ENCODE results near the gene NSUN5. TPM values are rescaled to one million over a fixed set of nuclear protein-coding genes. Genes with fewer than 3 reads are reported as not detected.
"Not testable (repeated sequence)": the region's sequence is repeated elsewhere in the genome, so short reads cannot be mapped to it uniquely, and the experiment has no call there.

NSUN5 gene
- total and polyA plus RNA-seq, 9 donors = 3.7 to 24.3 (median 17.9) TPM

GRCh38 chr7:73304071-73304470 is 4.6 kb downstream of the NSUN5 start:
- Histone ChIP-seq H3K27ac (no peak overlapping the region), H3K4me1 (ENCODE audit: insufficient read depth) (peaks cover under 1% of the 10 kb centered on the region), H3K4me3 (no peak overlapping the region), H3K27me3 (no peaks in the 10 kb centered on the region), H3K9me3 (no peaks in the 10 kb centered on the region), H3K36me3 (no peaks in the 10 kb centered on the region)
- intact Hi-C loops (cut with DNase I) = no loop called here
- TF ChIP-seq, protein P1, sequence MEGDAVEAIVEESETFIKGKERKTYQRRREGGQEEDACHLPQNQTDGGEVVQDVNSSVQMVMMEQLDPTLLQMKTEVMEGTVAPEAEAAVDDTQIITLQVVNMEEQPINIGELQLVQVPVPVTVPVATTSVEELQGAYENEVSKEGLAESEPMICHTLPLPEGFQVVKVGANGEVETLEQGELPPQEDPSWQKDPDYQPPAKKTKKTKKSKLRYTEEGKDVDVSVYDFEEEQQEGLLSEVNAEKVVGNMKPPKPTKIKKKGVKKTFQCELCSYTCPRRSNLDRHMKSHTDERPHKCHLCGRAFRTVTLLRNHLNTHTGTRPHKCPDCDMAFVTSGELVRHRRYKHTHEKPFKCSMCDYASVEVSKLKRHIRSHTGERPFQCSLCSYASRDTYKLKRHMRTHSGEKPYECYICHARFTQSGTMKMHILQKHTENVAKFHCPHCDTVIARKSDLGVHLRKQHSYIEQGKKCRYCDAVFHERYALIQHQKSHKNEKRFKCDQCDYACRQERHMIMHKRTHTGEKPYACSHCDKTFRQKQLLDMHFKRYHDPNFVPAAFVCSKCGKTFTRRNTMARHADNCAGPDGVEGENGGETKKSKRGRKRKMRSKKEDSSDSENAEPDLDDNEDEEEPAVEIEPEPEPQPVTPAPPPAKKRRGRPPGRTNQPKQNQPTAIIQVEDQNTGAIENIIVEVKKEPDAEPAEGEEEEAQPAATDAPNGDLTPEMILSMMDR (IDR thresholded peaks at IDR 0.05) = no peak
- no peak for TF ChIP-seq EP300 (IDR thresholded peaks at IDR 0.05)
- TF ChIP-seq POLR2A (IDR thresholded peaks at IDR 0.05) = no peak
- 92 to 94% (median 92%) methylated on average over 12 to 14 of the region's 14 CpGs for WGBS, 3 donors
- DNase-seq = no peak

GRCh38 chr7:73303546-73303945 is 5.1 kb downstream of the NSUN5 start:
- no peak for DNase-seq
- Histone ChIP-seq H3K4me1 (ENCODE audit: insufficient read depth) (no peaks in the 10 kb centered on the region), H3K36me3 (no peaks in the 10 kb centered on the region), H3K27me3 (no peaks in the 10 kb centered on the region), H3K27ac (no peak overlapping the region), H3K9me3 (no peaks in the 10 kb centered on the region), H3K4me3 (no peak overlapping the region)
- TF ChIP-seq POLR2A (IDR thresholded peaks at IDR 0.05) (no peak), EP300 (IDR thresholded peaks at IDR 0.05) (no peak)
- TF ChIP-seq, protein P1 (IDR thresholded peaks at IDR 0.05) = no peak
- intact Hi-C loops (cut with DNase I) = no loop called here
- 89 to 92% (median 89%) methylated on average over 26 of the region's 26 CpGs for WGBS, 3 donors

GRCh38 chr7:73302846-73303245 is 5.8 kb downstream of the NSUN5 start:
- WGBS, 3 donors = 89 to 93% (median 93%) methylated on average over 8 to 10 of the region's 10 CpGs
- intact Hi-C loops (cut with DNase I); DNase-seq; H3K4me3 ChIP-seq; H3K27ac ChIP-seq; H3K4me1 ChIP-seq (ENCODE audit: insufficient read depth); H3K9me3 ChIP-seq; H3K36me3 ChIP-seq; H3K27me3 ChIP-seq: not testable (repeated sequence)

GRCh38 chr7:73301108-73301507 is 7.5 kb downstream of the NSUN5 start:
- H3K36me3 ChIP-seq = not testable (repeated sequence)
- 87 to 96% (median 89%) methylated on average over 4 to 9 of the region's 14 CpGs for WGBS, 3 donors

DNA sequence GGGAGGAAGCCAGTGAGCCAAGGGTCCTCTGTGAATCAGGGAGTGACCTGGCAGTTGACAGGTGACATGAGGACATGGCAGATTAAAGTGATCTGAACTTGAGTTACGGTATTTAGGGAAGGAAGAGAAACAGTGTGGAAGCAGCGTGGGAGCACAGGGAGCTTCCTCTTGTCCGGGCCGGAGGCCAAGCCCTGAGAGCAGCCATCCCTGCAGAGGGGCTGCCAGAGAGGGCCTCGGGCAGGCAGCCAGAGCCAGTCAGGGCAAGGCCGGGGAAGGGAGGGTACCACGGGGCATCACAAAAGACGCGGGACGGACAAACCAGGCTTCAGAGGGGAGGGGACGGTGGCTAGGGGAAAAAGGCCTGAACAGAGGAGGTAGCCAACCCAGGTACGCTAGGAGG is 8.8 kb downstream of the NSUN5 start:
- H3K36me3 ChIP-seq; H3K27ac ChIP-seq; H3K4me1 ChIP-seq (ENCODE audit: insufficient read depth); intact Hi-C loops (cut with DNase I); H3K4me3 ChIP-seq; H3K27me3 ChIP-seq; DNase-seq; H3K9me3 ChIP-seq: not testable (repeated sequence)
- WGBS, 3 donors = 3 to 4% (median 4%) methylated on average over 5 to 8 of the region's 12 CpGs

More at GRCh38 chr7:73301108-73301507, 7.5 kb downstream of the NSUN5 start:
- H3K9me3 ChIP-seq; H3K4me3 ChIP-seq; H3K4me1 ChIP-seq (ENCODE audit: insufficient read depth); H3K27ac ChIP-seq; DNase-seq; H3K27me3 ChIP-seq; intact Hi-C loops (cut with DNase I): not testable (repeated sequence)

DNA sequence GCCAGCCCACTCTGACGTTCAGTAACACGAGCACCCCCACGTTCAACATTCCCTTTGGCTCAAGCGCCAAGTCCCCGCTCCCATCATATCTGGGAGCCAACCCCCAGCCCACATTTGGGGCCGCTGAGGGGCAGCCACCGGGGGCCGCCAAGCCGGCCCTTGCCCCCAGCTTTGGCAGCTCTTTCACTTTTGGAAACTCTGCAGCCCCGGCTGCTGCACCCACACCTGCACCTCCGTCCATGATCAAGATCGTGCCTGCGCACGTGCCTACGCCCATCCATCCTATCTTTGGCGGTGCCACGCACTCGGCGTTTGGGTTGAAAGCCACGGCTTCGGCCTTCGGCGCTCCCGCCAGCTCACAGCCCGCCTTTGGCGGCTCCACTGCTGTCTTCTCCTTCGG is 10.9 kb downstream of the NSUN5 start:
- H3K4me3 ChIP-seq; H3K27me3 ChIP-seq; DNase-seq; H3K36me3 ChIP-seq; intact Hi-C loops (cut with DNase I); H3K27ac ChIP-seq; H3K4me1 ChIP-seq (ENCODE audit: insufficient read depth); H3K9me3 ChIP-seq: not testable (repeated sequence)
- WGBS, 3 donors = 91 to 96% (median 95%) methylated on average over 17 to 26 of the region's 27 CpGs

GRCh38 chr7:73297235-73297634 is 11.4 kb downstream of the NSUN5 start:
- H3K9me3 ChIP-seq; H3K4me1 ChIP-seq (ENCODE audit: insufficient read depth); H3K36me3 ChIP-seq; H3K4me3 ChIP-seq; H3K27me3 ChIP-seq; H3K27ac ChIP-seq; intact Hi-C loops (cut with DNase I); DNase-seq: not testable (repeated sequence)
- WGBS, 3 donors = no CpG with 5 or more reads among the region's 13 CpGs

DNA sequence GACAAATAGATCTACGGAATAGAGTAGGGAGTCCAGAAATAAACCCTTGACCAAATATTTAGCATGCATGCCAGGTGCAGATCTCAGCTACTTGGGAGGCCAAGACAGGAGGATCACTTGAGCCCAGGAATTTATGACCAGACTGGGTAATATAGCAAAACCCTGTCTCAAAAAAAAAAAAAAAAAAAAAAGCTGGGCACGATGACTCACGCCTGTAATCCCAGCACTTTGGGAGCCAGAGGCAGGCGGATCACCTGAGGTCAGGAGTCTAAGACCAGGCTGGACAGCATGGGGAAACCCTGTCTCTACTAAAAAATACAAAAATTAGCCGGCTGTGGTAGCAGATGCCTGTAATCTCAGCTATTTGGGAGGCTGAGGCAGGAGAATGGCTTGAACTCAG is 31.4 kb downstream of the NSUN5 start:
- H3K9me3 ChIP-seq; H3K4me3 ChIP-seq; H3K36me3 ChIP-seq; H3K27ac ChIP-seq; H3K4me1 ChIP-seq (ENCODE audit: insufficient read depth); intact Hi-C loops (cut with DNase I); H3K27me3 ChIP-seq; DNase-seq: not testable (repeated sequence)
- WGBS, 3 donors = 51 to 66% (median 66%) methylated on average over 1 to 4 of the region's 5 CpGs

- H3K27me3 ChIP-seq; intact Hi-C loops (cut with DNase I); DNase-seq; H3K9me3 ChIP-seq; H3K27ac ChIP-seq; H3K36me3 ChIP-seq; H3K4me3 ChIP-seq; H3K4me1 ChIP-seq (ENCODE audit: insufficient read depth): not testable (repeated sequence)
- 93 to 97% (median 95%) methylated on average over 3 to 4 of the region's 4 CpGs for WGBS, 3 donors
Observed at GRCh38 chr7:73267813-73268212, 40.8 kb downstream of the NSUN5 start.

- WGBS, 3 donors = no CpG with 5 or more reads among the region's 22 CpGs
- H3K36me3 ChIP-seq; H3K27me3 ChIP-seq; H3K4me1 ChIP-seq (ENCODE audit: insufficient read depth); intact Hi-C loops (cut with DNase I); H3K27ac ChIP-seq; H3K4me3 ChIP-seq; H3K9me3 ChIP-seq; DNase-seq: not testable (repeated sequence)
Observed at GRCh38 chr7:73266719-73267368, 41.8 kb downstream of the NSUN5 start.

Data from ovary (tissue), 9 donors.